Adrenal gland (tissue), 5 donors: ENCODE results near the gene KIF26B.

Experiments
- POLR2A ChIP-seq, 2 donors: fragments of 450-650 bp; IDR thresholded peaks; one replicate each; pipeline ENCODE4 v1.6.1; 2017; ENCODE audit warnings: antibody characterized with exemption in 2 of 2, mild to moderate bottlenecking in 2 of 2, moderate library complexity in 1 of 2
- TF ChIP-seq, protein P1 (sequence below), 6 experiments: fragments of 450-650 bp in 4 of 6; fragments of 200-600 bp in 2 of 6; sonication (generic) in 1 of 6; IDR thresholded peaks; 1 replicate in 5 of 6; 2 replicates in 1 of 6; pipeline versions ENCODE4 v1.5.1 to v1.8.0; 2016 to 2021; ENCODE audit warnings: antibody characterized with exemption in 6 of 6, mild to moderate bottlenecking in 2 of 6, moderate library complexity in 1 of 6
- donor health status: DM: no; HTN: no; CAD: no.

DNA sequence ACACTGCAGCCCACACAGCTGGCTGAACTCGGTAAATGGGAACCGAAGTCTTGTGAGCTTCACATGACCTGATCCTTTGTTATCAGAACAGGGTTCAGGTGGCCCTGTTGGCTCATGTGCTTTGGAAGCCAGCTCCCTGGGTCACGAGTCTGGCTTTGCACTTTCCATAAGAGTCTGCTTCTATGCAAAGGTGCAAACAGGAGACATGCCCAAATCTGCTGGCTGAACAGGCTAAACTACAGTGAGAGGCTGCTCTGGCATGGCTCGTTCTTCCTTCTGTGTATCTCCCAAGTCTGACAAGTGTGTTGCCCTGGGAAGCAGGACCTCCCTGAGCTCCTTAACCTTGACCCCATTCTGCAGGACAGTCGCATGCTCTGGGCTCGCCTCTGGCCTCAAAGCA, 549.6 kb downstream of the KIF26B start:
- TF ChIP-seq, protein P1, sequence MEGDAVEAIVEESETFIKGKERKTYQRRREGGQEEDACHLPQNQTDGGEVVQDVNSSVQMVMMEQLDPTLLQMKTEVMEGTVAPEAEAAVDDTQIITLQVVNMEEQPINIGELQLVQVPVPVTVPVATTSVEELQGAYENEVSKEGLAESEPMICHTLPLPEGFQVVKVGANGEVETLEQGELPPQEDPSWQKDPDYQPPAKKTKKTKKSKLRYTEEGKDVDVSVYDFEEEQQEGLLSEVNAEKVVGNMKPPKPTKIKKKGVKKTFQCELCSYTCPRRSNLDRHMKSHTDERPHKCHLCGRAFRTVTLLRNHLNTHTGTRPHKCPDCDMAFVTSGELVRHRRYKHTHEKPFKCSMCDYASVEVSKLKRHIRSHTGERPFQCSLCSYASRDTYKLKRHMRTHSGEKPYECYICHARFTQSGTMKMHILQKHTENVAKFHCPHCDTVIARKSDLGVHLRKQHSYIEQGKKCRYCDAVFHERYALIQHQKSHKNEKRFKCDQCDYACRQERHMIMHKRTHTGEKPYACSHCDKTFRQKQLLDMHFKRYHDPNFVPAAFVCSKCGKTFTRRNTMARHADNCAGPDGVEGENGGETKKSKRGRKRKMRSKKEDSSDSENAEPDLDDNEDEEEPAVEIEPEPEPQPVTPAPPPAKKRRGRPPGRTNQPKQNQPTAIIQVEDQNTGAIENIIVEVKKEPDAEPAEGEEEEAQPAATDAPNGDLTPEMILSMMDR (IDR thresholded peaks at IDR 0.05): no peak
- TF ChIP-seq POLR2A (IDR thresholded peaks at IDR 0.05): no peak
